SK-MEL-5 (cell line): ENCODE data around the gene MAD1L1. TPM values are rescaled to one million over a fixed set of nuclear protein-coding genes. Genes with fewer than 3 reads are reported as not detected.

Experiments
- DNase-seq: peaks from one replicate; pipeline ENCODE4 v3.0.0-alpha.2; 2016; ENCODE audit warnings: low read depth, low spot score
- in situ Hi-C: cut with HindIII; loops from 2 replicates; pipeline ENCODE4 v1.10.0; 2016; ENCODE audit warnings: low sequenced_read_pairs, high pct_unique_total_duplicates, low pct_unique_long_range_greater_than_20kb
- total RNA-seq: library from RNA; depleted of rRNA; stranded (reverse); fragments of >200 nt; shearing (Covaris generic); gene quantifications from 2 replicates; pipeline ENCODE4 v1.2.3, GENCODE V29; 2014

MAD1L1 gene
- total RNA-seq, 1 experiment from 2014 or later, result 204 TPM

DNA sequence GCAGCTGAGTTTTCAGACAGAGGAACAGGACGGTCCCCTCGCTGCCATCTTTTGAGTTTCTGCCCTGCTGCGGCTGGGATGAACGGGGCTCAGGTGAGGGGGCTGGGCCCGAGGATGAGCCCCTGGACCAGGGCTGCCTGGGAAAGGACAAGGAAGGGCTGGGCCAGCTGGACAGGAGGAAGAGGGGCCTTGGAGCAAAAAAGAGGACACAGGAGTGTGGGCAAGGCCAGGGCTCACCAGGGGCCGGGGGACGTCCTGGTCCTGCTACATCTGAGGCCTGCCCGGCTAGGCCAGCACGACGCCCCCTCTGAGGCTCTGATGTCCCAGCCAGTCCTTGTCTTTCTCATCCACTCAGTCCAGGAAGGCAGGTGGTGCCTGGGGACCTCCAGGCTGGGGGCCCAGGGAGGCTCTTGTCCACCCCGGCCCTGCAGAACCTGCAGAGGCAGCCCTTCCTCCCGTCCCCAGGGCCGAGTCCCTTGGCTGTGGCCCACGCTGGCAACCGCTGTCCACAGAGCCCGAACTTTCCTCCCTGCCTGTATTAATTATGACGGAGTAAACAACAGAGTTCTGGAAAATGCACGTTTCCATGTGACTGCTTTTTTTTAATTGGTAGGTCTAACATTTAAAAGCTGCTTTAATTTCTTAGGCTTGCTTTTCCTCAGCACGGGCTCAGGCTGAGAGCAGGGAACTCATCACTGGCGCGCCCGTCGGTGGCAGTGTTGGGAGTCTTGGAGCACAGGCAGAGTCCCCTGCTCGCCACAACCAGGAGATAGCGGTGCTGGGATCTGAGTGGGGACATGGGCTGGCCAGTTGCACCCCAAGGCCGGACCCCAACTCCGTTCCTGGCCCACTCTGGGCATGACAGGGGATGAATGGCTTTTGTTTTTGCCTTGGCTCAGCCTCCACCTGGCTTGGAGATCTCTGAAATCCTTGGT is 375.0 kb downstream of the MAD1L1 start:
- in situ Hi-C loops, result no loop called here
- DNase-seq, result no peak

DNA sequence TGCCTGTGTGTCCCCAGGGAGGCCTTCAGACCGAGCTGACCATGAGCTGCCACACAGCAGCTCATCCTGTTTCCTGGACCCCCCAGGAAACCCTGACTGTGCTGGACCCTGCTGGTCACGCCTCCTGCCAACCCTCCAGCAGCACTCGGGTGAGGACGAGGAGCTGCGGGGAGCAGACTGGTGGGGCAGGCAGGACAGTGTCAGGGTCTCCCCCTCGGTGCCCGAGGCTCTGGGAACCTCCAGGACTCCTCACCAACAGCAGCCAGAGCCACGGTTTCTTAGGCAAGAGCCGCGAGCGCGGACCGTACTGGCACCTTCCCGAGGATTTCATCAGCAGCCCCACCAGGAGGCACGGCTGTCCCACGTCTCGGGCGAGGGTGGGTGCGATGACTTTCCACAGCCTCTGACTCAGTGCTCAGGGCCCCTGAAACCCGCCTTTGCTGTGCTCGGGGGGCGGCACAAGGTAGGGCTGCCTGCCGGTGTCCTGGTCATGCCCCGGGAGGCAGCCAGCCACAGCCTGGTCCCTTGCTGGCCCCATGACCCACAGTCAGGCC is 375.8 kb downstream of the MAD1L1 start:
- in situ Hi-C loops, result no loop called here

DNA sequence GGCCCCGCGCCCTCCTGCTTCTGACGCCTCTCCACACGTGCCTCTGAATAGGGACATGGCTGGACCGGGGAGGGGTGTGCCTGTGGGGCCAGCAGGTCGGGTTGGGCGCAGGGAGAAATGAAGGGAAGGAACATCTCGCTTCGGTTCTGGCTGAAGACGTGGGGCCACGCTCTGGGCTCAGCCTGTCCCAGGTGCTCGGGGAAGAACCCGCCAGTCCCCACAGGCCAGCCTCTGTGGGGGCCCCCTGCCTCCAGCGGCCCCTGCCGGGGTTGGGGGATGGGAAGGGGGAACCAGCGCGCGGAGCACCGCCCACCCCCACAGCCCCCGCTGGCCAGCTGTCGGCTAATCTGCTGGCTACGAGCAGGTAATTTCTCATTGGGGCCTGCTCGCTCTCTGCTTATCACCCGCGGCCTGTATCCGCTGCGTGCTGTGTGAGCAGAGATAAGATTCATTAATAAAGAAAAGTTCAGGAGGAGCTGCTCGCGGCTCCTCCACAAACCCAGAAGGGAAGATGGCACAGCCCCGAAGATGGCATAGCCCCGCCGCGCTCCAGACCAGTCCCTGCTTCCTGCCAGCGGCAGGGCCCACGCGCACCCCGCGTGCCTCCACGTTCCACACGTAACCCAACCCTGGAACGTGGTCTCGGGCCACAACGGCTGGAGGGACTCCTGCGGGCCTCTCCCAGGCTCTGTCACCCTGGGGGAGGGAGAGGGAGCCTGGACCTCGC is 376.4 kb downstream of the MAD1L1 start:
- no peak for DNase-seq
- in situ Hi-C loops, result no loop called here

More for the DNA sequence above, 375.8 kb downstream of the MAD1L1 start:
- no peak for DNase-seq

DNA sequence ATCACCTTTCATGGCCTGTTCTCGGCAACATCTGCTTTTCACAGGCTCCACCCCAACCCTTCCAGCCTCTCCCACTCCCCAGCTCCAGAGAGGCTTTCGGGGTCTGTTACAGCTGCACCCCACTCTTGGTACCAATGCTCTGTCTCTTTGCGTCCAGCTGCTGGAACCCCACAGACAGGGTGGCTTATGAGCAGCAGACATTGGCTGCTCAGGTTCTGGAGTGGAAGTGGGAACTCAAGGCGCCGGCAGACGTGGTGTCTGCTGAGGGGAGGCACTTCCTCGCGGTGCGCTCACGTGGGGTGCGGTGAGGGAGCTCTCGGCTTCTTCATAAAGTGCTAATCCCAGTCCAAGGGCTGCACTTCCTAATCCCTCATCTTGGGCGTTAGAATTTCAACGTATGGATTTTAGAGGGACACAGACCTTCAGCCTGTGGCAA is 377.0 kb downstream of the MAD1L1 start:
- in situ Hi-C loops, result no loop called here
- no peak for DNase-seq

DNA sequence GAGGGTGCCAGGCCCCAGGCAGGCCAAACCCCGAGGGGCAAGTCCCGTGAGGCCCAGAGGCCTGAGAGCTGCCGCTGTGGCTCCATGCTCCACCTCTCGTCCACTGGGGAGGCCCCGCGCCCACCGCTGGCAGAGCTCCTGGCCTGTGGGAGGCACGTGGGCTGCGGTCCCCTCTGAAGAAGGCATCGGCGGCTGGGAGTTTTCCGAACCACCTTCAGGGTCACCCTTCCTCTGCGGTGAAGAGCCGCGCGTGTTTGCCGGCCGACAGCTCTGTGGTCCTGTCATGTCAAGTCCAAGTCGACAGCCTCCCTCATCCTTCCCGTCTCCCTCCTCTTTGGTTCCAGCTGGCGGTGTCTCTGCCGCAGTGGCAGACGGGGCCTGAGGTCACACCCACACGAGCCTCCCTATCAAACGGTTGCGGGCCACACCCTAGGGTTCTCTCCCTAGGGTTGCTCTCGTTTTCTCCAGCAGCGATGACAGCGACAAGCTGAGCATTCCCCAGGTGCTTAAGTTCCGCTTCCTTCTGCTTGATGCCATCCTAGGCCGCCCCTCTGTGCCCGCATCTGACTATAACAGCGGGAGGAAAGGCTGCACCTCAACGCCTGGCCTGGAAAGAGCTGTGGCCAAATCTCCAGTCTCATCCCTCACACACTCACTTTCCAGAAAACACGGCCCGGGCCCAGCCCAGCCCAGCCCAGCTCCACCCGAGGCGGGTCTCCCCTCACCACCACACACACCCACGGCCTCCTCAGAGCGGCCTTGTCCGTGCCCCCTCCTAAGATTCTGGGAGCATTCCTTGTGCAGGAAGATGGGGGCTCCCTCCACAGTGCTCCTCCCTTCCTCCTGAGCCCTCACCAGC is 377.6 kb downstream of the MAD1L1 start:
- no peak for DNase-seq
- in situ Hi-C loops, result no loop called here

DNA sequence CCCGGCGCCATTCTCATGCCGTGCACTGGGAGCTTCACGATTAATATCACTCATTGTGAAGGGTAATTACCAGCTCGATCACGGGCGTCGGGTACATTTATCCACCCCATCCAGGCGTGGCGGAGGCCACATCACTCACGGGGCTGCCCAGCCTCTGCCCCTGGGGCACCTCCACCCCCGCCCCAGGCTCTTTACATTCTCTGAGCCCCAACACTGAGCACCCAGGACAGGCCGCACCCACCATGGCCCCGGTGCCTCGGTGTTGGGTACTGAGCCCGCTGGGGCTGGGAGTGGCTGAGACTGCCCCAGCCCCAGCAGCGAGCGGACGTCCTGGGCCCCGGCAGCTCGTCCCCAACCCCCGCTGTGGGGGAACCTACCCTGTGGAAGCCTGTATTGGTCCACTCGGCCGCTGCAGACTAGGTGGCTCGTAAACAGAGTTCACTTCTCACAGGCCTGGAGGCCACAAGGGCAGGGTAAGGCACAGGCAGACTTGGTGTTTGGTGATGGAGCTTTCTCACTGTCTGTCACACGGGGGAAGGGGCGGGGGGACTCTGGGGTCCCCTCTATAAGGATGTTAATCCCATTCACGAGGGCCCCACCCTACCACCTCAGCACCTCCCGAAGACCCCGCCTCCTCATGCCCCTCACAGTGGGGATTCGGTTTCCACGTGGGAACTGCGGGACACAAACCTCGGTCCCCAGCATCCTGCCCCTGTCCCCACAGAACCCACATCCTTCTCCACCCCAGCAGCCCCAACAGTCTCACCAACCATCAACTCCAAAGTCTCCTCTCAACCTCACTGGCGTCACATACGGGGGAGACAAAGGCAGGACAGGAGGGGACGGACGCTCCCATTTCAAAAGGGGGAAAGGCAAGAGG is 378.5 kb downstream of the MAD1L1 start:
- in situ Hi-C loops, result no loop called here
- DNase-seq, result no peak

DNA sequence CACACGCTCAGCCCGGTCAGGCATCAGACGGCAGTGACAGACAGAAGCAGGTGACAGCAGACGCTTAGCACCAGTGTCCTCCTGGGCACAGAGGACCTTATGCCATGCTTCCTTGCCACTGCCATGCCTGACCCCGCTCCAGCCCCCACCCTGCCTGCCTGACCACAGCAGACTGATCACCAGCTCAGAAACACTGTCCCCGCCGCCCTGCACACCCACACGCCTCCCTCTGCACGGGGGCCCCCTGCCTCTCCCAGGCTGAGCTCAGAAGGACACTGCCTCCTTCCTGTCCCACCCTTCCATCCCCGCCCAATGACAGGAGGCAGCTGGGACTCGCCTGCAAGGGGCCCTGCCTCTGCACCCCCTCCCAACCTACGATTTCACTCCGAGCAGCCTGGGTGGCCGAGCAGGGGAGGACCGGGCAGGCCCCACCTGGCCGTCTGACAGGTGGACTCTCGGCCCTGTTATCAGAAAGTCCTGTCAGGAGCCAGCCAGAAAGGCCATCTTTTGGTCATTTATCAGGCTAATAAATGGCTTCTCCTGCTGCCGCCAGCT is 379.2 kb downstream of the MAD1L1 start:
- in situ Hi-C loops, result no loop called here
- DNase-seq, result no peak

DNA sequence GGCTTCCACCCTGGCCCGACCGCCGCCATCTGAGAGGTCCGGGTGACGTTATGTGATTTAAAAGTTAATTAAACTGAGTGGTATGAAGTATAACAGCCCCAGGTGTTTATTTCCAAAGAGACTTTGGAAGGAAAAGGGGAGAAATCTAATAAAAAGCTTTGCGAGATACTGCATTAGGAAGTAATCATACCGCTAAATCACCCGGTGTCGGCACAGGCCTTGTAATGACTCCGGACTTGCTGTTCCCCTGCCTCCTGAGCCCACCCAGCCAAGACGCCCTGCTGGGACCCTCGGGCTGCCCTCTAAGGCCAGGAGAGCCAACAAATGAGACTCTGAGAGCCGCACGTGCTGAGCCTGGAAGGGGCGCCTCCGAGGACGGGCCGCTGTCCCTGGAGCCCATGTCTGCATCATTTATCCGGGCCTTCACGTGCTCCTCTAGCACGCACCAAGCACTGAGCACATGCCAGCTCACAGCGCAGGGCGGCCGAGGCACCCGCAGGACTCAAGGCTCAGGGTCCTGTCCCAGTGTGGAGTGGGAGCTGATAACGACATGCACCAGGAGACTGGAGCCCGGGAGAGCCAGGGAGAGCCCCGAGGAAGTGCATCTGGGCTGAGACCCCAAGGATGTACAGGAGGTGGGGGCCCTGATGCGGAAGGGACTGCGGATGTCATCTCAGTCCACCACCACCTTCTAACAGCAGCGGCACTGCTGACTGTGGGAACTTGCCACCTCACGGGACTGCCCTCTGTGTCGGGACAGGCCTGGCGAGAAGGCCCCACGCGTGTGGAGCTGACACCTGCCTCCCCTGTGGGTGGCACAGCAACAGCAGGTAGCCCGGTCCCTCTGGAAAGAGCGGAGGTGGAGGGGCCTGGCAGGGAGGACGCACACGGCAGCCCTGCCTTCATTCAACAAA is 380.0 kb downstream of the MAD1L1 start:
- DNase-seq, result no peak
- in situ Hi-C loops, result no loop called here

DNA sequence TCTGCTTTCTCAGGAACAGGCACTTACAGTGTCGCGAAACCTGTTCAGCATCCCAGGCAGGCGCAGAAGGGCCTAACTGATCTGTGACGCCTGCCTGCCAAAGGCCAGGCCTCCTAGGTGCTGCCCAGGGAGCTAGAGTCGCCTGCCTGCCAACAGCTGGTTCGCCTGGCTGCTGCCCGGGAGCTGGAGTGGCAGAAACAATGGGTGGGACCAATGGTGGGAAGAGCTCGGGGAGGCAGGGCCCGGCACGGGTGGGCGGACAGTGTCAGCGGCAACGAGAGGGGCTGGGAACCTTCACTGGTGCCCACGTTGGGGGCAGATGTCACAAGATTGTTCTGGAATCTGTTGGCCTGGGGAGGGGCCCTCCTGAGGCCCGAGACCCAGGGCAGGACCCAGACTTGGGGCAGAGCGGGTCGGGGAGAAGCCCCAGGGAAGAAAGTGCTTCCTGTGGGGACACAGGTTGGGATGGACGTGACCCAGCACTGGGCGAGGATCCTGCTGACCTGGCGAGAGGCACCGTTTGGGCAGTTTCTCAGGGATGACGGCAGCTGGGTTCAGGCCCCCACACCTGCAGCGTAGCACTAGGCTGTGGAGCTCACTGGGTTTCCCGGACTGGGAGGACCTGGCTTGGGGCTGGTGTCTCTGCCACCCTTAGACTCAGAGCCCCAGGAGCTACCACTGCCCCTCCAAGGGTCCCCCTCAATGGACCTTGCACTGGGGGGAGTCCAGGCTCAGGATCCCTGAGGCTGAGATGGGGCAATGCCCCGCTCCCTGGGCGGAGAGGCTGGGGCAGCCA is 380.8 kb downstream of the MAD1L1 start:
- DNase-seq, result no peak
- in situ Hi-C loops, result no loop called here

DNA sequence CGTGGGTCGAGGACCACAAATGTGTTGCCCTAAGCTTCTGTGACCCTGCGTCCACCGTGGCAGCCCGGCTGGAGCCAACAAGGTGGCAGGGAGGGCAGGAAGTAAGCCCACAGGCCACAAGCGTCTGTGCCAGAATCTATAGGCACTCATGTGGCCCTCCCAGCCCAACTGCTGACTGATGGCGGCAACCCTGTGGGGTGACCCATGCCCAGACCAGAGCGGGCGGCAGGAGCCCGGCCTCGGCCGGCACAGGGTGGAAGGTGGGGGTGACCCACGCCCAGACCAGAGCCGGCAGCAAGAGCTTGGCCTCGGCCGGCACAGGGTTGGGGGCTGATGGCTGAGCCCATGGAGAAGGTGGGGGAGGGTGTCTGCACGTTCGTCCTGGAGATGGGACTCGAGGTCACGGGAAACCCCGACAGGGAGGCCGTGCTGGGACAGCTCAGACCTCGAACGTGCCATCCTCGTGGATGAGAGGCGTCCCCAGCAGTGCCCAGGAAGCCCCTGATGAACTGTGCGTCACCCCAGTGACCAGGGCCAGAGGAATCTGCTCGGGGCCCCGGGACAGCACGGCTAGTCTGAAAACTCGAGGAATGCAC is 381.7 kb downstream of the MAD1L1 start:
- DNase-seq, result no peak
- in situ Hi-C loops, result no loop called here

DNA sequence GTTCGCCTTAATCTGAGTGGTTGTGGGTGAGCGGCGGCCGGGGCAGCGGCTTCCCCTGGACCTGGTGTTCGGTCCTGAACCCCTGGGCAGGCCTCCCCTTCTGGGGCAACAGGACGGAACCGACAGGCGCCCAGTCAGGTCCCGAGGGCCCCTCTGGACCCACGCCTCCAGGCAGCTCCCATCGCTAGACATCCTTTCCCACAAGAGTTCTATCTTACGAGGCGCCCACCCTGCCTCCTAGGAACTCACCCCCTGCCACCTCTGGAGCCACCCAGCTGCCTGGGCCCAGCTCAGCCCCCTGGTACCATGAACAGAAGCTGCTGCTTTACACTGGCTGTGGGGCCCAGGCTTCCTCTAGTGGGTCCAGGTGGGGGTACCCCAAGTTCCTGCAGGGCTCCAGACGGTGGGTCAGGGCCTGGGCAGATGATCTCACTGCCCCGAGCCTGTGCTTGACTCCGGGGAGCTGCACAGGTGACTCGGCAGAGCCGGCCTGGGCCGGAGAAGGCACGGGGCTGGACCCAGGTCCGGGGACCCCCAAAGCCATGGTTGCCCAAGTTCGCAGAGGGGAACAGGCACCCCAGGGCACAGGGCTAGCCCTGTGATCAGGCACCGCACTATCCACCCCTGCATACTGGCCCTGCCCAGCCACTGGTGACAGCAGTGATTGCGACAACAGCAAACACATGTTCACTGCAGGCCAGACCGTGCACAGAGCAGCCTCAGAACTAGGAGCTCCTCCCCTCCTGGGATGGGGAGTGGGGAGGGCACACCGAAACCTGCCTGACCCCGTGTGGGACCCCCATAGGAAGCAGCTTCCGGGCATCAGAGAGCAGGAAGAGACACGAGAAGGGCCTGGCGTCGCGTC is 382.4 kb downstream of the MAD1L1 start:
- DNase-seq, result no peak
- in situ Hi-C loops, result no loop called here

DNA sequence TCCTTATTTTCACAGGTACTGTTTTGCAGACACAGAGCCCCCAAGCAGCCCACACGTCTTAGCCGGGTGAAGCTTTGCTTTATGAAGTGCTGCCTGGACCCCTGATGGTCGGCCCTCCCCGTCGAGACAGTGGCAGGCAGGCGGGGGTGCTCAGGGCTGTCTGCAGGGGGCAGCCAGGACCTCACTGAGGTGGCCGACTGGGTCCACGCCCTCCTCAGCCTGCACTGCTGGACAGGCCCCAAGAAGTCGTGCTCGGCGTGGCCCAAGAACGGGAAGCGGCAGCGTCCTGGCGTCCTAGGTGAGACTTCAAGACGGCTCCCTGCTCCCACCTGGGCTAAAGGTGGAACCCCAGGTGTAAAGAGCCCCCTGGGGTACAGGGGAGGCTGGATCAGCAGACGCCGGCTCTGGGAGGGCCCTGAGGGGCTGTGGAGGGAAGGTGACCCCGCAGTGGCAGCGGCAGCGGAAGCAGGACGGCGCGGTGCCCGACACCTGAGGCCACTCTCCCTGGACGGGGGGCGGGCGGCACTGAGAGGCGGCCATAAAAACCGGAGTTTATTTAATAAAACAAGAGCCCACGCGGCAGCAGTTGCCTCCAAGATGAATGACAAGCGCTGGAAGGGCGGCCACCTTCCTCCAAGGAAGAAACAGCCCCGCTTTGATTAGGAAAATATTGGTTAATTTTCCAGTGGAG is 383.2 kb downstream of the MAD1L1 start:
- DNase-seq, result no peak
- in situ Hi-C loops, result no loop called here

DNA sequence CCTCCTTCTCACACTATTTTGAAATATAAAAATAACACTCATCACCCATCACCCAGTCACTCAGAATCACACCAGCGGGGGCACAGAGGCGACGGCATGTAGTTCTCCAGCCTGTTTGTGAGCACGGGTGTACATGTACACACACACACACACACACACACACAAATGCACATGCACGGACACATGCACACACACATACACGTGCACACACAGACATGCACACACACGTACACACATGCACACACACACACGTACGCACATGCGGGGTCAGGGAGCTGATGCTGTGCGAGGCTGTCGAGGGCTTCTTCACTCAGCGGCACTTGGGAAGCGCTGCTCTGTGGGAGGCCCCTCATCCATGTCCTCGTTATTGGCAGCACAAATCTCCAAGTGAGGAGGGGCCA is 383.8 kb downstream of the MAD1L1 start:
- in situ Hi-C loops, result no loop called here
- no peak for DNase-seq
